Parathyroid adenoma (tissue), 2 donors: Measurements from ENCODE around the gene HBE1.
"Not testable (repeated sequence)": the region's sequence is repeated elsewhere in the genome, so short reads cannot be mapped to it uniquely, and the experiment has no call there.

Source experiments
- H2AFZ ChIP-seq: fragments of 300-600 bp; sonication (generic); one replicate; pipeline ENCODE4 v1.7.0; 2017; ENCODE audit warnings: antibody characterized with exemption, mild to moderate bottlenecking
- H3K27ac ChIP-seq: fragments of 300-600 bp; sonication (generic); one replicate; pipeline ENCODE4 v1.7.0; 2017
- H3K27me3 ChIP-seq: fragments of 300-600 bp; sonication (generic); one replicate; pipeline ENCODE4 v1.7.0; 2017; ENCODE audit warnings: low read length; ENCODE audit not compliant: control insufficient read depth, insufficient read depth
- H3K36me3 ChIP-seq: fragments of 300-600 bp; sonication (generic); one replicate; pipeline ENCODE4 v1.7.0; 2017; ENCODE audit warnings: low read length; ENCODE audit not compliant: control insufficient read depth, insufficient read depth
- H3K4me1 ChIP-seq: fragments of 300-600 bp; sonication (generic); one replicate; pipeline ENCODE4 v1.7.0; 2017; ENCODE audit warnings: control low read depth
- H3K4me2 ChIP-seq: fragments of 300-600 bp; sonication (generic); one replicate; pipeline ENCODE4 v1.7.0; 2017; ENCODE audit warnings: low read length
- H3K4me3 ChIP-seq: fragments of 300-600 bp; sonication (generic); one replicate; pipeline ENCODE4 v1.7.0; 2017; ENCODE audit warnings: low read depth, low read length
- H3K79me2 ChIP-seq: fragments of 300-600 bp; sonication (generic); one replicate; pipeline ENCODE4 v1.7.0; 2017; ENCODE audit warnings: control low read depth
- H3K9ac ChIP-seq: fragments of 300-600 bp; sonication (generic); one replicate; pipeline ENCODE4 v1.7.0; 2017; ENCODE audit warnings: mild to moderate bottlenecking
- H3K9me3 ChIP-seq: fragments of 300-600 bp; sonication (generic); one replicate; pipeline ENCODE4 v1.7.0; 2017; ENCODE audit warnings: low read length; ENCODE audit not compliant: control insufficient read depth
- CTCF ChIP-seq: fragments of 300-600 bp; sonication (generic); IDR thresholded peaks from one replicate; pipeline ENCODE4 v1.7.0; 2017; ENCODE audit warnings: antibody characterized with exemption, mild to moderate bottlenecking
- donor health status: primary hyperparathyroidism.

Gene HBE1

DNA sequence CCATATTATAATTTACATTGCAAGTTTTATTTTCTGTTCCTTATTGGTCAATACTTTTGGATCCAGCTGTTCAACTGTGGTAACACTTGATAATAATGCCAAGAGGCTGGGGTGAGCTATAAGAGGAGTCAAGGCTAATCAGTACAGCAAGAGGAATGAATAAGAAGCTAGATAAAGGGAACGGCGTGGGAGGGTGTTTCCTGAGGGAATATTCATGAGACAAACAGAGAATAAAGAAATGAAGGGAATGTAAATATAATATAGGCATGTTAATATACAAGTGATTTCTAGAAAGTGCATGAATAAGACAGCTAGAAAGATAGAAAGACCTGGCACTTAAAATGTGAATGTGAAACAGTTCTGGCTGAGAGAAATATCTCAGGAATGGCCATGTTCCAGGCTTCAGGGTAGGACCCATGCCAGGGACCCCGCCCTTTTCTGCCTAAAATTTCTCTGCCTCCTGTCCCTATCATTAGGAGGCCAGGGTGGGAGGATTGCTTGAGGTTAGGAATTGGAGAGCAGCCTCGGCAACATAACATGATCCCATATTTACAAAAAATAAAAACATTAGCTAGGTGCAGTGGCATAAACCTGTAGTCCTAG lies 28.1 kb upstream of the HBE1 start:
- no peak overlapping the region for H3K27ac ChIP-seq
- H3K9me3 ChIP-seq: no peaks in the 10 kb centered on the region
- H3K79me2 ChIP-seq: no peaks in the 10 kb centered on the region
- H3K4me3 ChIP-seq: no peak overlapping the region
- H3K4me2 ChIP-seq: no peak overlapping the region
- H3K4me1 ChIP-seq: no peaks in the 10 kb centered on the region
- H3K27me3 ChIP-seq: no peaks in the 10 kb centered on the region
- no peak overlapping the region for H3K9ac ChIP-seq
- H3K36me3 ChIP-seq: no peaks in the 10 kb centered on the region
- H2AFZ ChIP-seq: no peak overlapping the region
- TF ChIP-seq CTCF: no peak

GRCh38 chr11:5294342-5294995 lies 24.7 kb upstream of the HBE1 start:
- not testable (repeated sequence) for H3K4me2 ChIP-seq, H3K27ac ChIP-seq, H3K27me3 ChIP-seq, H3K36me3 ChIP-seq, H3K4me1 ChIP-seq, H3K4me3 ChIP-seq, H3K79me2 ChIP-seq, H3K9ac ChIP-seq, H3K9me3 ChIP-seq, H2AFZ ChIP-seq

GRCh38 chr11:5293028-5293427 lies 23.3 kb upstream of the HBE1 start:
- Histone ChIP-seq H3K9ac (no peak overlapping the region), H3K27ac (no peak overlapping the region), H3K9me3 (no peaks in the 10 kb centered on the region), H3K79me2 (no peaks in the 10 kb centered on the region), H3K36me3 (no peaks in the 10 kb centered on the region), H3K4me3 (no peak overlapping the region), H3K4me1 (no peaks in the 10 kb centered on the region), H2AFZ (no peak overlapping the region), H3K4me2 (no peak overlapping the region), H3K27me3 (no peaks in the 10 kb centered on the region)
- TF ChIP-seq CTCF: no peak

- no peaks in the 10 kb centered on the region for H3K27me3 ChIP-seq
- no peak for TF ChIP-seq CTCF
- no peaks in the 10 kb centered on the region for H3K79me2 ChIP-seq
- no peaks in the 10 kb centered on the region for H3K9me3 ChIP-seq
- H3K36me3 ChIP-seq: no peaks in the 10 kb centered on the region
- H3K4me1 ChIP-seq: no peaks in the 10 kb centered on the region
- no peak overlapping the region for H3K4me3 ChIP-seq
- no peak overlapping the region for H2AFZ ChIP-seq
- no peak overlapping the region for H3K27ac ChIP-seq
- no peak overlapping the region for H3K4me2 ChIP-seq
- H3K9ac ChIP-seq: no peak overlapping the region
Measured at GRCh38 chr11:5291207-5291838, 21.6 kb upstream of the HBE1 start.

GRCh38 chr11:5290106-5290505 lies 20.4 kb upstream of the HBE1 start:
- no peak overlapping the region for H3K4me3 ChIP-seq
- H3K79me2 ChIP-seq: no peaks in the 10 kb centered on the region
- H3K36me3 ChIP-seq: no peaks in the 10 kb centered on the region
- no peak for TF ChIP-seq CTCF
- no peaks in the 10 kb centered on the region for H3K27me3 ChIP-seq
- H3K27ac ChIP-seq: no peak overlapping the region
- H3K9ac ChIP-seq: no peak overlapping the region
- H3K4me1 ChIP-seq: no peaks in the 10 kb centered on the region
- no peak overlapping the region for H3K4me2 ChIP-seq
- no peak overlapping the region for H2AFZ ChIP-seq
- no peaks in the 10 kb centered on the region for H3K9me3 ChIP-seq
